ENCODE results near the gene KCNT1.

The KCNT1 gene

DNA sequence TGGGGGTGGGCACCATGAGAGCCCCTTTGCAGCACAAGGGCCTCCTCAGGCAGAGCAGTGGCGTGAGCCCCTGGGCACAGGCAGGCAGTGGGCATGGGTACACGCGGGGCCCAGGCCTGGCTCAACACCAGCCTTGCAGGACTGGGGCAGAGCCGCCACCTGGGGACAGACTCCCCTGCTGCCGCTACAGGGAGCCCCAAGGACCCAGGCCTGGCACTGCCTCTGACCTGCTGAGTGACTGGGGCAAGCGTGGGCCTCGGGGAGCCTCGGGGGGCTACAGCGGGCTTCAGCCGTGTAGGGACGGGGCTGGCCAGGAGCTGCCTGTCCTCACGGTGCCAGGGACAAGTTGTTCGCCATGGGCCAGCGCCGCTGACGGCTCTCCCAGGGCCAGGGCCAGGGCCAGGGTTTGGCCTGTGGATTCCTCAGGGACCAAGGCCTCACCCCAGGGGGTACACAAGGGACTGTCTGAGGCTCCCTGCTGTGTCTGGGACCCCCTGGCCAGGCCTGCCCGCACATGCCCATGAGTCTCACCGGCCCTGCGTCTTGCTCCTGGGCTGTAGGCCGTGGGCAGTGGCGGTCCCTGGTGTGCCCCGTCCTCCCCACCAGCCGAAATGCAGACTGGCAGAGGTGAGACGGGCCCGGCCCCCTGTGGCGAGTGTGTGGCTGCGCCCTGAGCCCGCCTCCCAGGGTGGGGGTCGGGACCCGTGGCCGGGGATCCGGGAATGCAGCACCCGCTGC is 42.5 kb downstream of the KCNT1 start:
- in situ Hi-C loops (cut with MboI; ENCODE audit: low sequenced_read_pairs) = no loop called here

DNA sequence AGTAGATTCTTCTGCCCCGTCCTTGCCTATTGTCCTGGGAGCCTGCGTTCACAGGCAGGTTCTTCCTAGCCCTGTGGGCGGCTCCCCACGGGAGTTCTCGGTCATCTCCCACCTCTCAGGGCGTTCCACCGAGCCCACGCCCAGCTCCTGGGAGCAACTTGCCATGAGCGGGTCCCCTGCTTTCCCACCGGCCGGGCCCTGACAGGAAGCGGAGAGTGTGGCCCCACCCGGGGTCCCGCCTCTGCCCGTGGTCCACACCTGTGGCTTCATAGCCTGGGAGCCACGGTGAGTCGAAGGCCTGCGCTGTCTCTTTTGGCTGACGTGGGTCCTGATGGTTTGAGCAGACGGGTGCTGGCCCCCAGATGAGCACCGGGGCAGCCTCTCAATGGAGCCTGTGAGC is 43.2 kb downstream of the KCNT1 start:
- in situ Hi-C loops (cut with MboI; ENCODE audit: low sequenced_read_pairs) = no loop called here

DNA sequence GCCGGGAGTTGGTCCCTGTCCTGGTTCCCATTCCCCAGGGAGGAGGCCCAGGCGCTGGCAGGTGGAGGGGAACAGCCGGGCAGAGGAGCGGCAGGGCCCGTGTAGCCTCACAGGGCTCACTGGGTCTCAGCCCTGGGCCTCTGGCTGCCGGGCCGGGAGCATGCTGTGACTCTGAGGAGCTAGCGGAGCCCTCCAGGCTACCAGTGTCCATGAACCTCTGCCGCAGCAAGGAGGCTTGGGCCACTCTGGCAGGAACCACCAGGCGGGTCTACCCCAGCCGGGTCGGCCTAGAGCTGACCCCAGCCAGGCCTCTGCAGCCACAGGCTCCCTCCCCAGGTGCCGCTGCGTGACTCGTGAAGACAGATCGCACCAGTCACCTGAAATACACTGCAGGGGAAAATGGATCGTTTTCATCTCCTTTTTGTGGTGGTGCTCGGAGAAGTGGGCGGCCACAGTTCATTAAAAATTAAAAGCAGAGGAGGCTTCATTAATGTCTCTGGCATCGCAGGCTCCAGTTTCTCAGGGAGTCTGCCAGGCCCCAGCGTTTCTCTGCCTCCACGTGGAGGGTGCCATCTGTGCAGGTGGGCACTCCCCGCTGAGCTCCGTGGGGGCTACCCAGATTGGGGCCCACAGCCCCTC is 43.8 kb downstream of the KCNT1 start:
- in situ Hi-C loops (cut with MboI; ENCODE audit: low sequenced_read_pairs) = no loop called here

DNA sequence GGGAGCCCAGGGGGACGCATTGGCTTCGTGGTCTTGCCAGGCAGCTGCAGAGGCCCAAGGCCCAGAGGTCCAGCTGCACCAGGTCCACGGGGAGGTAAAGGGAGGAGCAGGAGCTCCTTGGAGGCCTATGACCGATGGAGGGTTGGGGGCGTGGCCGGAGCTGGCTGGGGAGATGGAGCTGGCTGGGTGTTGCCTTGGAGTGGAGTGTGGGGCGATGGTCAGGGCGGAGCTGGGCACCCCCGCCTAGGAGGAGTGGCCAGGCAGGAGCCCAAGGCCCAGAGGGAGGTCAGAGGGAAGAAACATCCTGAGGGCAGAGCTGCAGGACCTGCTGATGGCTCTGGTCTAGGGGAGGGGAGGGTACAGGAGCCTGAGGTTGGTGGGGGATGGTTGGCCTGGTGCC is 44.6 kb downstream of the KCNT1 start:
- in situ Hi-C loops (cut with MboI; ENCODE audit: low sequenced_read_pairs) = no loop called here

DNA sequence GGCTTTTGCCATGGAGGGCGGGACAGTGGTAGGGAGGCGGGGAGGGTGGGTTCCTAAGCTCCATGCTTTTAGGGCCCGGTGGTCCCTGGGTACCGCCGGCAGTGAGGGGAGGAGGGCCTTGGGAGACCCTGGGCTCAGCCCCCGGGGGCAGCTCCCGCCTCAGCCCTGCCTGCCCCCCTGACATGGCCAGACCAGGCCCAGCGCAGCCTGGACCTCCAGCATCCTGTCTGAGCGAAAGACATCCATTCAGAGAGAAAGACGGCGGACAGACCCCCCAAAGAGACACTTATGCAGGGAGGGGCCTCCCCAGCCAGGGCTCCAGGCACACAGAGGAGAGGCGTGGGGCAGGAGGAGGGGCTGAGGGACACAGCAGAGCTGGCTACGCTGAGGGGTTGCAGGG is 45.3 kb downstream of the KCNT1 start:
- in situ Hi-C loops (cut with MboI; ENCODE audit: low sequenced_read_pairs) = no loop called here

DNA sequence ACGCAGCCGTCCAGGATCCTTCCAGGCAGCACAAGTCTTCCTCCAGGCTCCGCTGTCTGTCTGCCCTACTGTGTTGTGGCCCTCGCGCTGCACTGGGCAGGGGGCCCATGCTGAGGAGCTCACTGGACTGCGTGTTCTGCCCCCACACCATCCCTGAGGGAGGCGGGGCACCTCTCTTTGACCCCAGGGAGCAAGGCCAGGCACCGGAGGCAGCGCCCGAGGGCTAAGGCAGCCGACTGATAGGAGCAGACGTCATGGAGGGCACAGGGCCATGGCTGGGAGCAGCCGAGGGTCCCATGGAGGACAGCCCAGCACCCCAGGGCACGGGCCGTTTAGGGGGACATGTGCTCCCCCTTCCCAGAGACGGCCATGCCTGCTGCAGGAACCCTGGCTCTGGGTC is 46.7 kb downstream of the KCNT1 start:
- in situ Hi-C loops (cut with MboI; ENCODE audit: low sequenced_read_pairs) = no loop called here

DNA sequence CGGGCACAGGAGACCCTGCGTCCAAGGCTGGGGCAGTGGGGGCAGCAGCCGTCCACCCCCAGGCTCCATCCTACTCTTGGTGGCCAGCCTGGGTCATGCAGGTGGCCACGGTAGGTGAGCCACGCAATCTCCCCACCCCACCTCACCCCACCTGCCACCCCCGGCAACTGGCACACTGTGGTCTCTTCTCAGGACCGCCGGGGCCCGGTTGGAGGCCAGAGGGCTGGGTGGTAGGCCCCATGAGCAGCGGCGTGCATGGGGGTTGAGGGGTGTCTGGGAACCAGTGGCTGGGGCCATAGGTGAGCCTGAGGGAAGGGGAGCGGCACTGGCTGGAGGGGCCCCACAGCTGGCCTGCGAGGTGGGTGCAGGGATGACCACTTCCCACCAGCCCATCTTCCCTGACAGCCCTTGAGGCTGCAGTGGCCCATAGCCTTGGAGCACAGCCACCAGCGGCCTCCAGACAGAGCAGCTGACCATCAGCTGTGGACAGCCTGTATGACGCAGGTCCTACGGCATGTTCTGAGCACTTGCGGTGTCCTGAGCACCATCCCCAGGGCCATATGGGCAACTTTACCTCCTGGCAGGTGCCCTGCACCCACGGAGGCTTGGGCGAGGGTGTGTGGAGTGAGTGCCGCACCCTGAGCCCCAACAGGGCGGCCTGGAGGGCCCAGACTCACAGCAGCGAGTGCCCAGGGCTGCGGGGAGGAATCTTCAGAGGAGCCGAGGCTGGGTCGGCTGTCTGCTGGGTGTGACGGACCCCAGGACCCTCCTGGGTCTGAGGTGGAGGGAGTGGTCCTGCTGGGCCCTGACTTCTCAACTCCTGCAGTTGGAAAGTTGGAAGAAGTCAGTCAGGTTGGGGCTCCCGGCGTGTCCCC is 47.4 kb downstream of the KCNT1 start:
- in situ Hi-C loops (cut with MboI; ENCODE audit: low sequenced_read_pairs) = no loop called here

DNA sequence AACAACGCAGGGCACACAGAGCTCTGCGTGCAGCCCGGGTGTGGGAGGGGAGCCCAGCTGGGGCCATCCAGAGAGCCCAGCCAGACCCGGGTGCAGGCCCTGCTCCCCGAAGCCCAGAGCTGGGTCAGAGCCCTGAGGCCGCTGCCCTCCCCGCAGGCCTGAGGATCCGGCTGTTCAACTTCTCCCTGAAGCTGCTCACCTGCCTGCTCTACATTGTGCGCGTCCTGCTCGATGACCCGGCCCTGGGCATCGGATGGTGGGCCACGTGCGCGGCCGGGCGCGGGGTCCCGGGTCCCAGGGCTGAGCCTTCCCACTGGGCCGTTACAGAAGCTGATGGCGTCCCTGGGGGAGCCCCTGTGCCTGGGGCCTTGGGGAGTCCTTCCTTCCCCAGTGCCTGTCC is 48.8 kb downstream of the KCNT1 start:
- in situ Hi-C loops (cut with MboI; ENCODE audit: low sequenced_read_pairs) = no loop called here

DNA sequence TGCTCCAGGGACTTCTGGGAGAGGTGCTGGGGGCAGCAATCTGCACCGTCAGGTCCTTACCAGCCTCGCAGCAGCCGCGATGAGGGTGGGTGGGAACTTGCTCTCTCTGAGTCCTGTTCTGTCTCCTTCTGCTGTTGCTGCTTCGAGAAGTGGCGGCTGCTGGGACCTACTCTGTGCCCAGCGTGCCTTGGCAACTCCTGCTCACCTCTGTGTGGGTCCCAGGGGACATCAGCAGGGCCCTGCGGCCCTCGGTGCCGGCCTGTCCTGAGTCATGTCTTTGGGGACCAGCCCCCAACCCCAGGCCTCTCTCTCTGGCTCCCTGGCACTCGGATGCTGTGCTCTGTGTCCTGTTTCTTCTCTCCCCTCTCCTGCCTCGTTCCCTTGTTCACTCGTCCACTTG is 49.5 kb downstream of the KCNT1 start:
- in situ Hi-C loops (cut with MboI; ENCODE audit: low sequenced_read_pairs) = no loop called here

DNA sequence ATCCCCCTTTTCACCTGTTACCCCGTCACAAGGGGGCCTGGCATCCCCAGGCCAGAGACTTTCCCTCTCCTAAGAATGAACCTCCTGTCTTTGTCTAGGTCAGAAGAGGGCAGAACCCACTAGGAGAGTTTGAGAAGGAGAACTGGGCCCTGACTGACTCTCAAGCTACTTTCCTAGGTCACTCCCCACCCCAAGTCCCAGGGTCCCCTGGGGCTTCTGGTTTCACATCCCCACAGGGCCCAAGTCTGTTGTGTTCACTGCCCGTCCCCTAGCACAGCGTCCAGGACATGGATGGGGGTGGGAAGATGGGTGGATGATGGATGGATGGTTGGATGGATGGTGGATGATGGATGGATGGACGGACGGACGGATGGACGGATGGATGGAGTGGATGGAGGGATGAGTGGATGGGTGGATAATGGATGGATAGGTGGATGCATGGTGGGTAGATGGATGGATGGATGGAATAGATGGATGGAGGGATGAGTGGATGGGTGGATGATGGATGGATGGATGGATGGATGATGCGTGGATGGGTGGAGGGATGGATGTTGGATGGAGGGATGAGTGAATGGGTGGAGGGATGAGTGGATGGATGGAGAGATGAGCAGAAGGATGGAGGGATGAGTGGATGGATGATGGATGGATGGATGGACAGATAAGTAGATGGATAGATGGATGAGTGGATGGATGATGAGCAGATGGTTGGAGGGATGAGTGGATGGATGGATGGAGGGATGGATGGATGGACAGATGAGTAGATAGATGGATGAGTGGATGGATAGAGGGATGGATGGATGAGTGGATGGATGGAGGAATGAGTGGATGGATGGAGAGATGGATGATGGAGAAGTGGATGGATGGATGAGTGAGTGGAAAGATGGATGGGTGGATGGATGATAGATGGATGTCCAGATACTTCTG is 50.6 kb downstream of the KCNT1 start:
- in situ Hi-C loops (cut with MboI; ENCODE audit: low sequenced_read_pairs) = no loop called here

DNA sequence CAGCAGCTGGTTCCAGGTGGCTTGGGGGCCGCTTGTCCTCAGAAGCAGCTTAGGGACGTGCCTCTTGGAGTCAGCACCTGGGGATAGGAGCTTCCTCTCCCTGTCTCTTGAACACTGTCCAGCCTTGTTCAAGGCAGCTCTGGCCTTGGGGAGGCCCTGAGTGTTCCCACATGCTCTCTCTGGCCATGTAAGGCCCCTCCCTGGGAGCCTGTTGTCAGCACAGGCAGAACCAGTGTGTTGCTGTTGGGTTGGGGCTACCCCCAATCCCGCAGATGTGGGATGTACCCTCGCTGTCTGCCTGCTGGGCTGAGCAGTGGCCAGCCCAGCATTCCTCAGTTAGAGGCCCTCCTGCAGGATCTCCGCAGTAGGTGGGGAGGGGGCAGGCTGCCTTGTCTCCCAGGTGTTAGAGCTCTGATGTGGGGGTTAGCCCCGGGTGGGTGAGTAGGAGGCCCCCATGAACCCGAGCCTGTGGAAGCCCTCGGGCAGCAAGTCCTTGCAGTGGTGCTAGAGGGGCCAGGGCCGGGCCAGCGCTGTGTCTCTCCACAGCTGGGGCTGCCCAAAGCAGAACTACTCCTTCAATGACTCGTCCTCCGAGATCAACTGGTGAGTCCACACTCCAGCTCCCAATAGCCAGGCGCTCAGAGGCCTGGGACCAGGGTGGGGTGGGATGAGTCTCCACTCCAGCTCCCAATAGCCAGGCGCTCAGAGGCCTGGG is 51.6 kb downstream of the KCNT1 start:
- in situ Hi-C loops (cut with MboI; ENCODE audit: low sequenced_read_pairs) = no loop called here

DNA sequence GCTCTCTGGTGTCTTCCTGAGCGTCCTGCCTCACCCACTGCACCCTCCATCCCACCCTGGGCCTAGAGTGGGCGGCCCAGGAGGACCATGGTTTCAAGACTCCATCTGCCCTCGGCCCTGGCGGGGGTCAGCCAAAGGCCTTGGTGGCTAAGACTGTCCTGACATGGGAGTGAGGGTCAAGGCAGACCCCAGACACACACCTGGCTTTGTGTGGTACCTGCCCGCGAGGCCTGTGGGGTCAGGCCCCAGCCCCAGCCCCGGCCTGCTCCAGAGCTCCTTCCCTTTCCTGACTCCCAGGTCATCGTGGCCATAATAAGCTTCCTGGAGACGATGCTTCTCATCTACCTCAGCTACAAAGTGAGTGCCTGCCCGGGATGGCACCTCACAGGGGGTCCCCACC is 54.6 kb downstream of the KCNT1 start:
- in situ Hi-C loops (cut with MboI; ENCODE audit: low sequenced_read_pairs) = no loop called here

DNA sequence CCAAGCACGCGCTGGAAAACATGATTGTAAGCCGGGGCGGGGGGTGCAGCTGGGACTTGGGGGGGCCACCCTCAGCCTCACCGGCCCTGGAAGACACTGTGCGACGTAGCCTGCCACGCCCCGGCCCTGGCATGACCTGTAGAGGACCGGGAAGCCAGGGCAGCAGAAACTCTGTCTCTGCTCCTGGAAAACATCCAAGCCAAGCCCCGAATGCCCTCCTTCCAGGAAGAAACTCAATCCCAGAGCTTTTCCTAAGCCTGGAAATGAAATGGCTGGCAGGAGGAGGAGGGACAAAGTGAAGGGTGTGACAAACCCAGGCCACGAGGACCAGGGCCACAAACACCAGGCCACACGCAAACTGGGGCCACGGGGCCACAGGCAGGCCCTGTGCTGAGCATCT is 55.4 kb downstream of the KCNT1 start:
- in situ Hi-C loops (cut with MboI; ENCODE audit: low sequenced_read_pairs) = no loop called here

DNA sequence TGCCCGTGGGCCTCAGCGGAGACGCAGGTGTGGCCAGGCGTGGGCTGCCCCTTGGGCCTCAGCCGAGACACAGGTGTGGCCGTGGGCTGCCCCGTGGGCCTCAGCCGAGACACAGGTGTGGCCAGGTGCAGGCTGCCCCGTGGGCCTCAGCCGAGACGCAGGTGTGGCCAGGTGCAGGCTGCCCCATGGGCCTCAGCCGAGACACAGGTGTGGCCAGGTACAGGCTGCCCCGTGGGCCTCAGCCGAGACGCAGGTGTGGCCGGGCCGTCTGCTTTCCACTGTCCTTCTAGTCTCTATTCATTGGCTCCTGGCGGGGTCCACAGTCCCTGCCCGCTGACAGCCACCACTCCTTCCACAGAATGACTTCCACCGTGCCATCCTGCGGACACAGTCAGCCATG is 56.1 kb downstream of the KCNT1 start:
- in situ Hi-C loops (cut with MboI; ENCODE audit: low sequenced_read_pairs) = no loop called here

DNA sequence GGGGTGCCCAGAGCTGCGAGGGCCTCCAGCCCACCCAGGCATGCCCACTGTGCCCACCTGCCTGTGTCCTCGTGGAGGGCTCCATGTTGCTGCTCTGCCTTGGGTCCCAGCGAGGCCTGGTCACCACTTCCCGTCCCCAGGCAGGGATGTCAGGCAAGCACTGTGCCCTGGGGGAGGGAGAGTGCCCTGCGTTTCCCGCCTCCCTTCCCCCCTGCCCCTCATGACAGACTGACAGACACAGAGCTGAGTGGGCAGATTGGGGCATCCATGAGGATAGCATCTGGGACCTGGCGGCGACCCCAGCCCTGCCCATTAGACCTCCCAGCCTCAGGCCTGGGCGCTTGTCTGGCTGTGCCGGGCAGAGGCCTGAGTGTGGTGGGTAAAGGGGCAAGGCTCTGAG is 56.9 kb downstream of the KCNT1 start:
- in situ Hi-C loops (cut with MboI; ENCODE audit: low sequenced_read_pairs) = no loop called here

DNA sequence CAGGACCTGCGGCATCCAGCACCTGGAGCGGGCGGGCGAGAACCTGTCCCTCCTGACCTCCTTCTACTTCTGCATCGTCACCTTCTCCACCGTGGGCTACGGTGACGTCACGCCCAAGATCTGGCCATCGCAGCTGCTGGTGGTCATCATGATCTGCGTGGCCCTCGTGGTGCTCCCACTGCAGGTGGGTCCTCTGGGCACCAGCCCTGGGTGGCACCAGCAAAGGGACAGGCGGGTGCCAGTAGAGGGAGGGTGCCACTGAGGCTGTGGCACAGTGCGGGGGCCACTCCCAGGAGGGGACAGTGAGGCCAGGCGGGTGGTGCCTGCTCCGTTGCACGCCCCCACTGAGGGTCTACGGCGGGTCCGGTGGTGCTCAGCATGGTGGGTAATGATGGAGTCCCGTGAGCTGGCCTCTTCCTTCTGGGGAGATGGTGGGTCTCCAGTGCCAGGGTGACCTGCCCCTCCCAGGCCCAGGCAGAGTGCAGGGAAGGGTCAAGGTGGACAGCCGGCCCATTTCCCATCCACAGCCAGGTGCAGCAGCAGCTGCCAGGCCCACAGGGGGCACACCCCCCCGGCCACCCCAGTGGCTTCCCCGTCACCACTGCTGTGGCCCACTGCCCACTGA is 57.8 kb downstream of the KCNT1 start:
- in situ Hi-C loops (cut with MboI; ENCODE audit: low sequenced_read_pairs) = no loop called here

DNA sequence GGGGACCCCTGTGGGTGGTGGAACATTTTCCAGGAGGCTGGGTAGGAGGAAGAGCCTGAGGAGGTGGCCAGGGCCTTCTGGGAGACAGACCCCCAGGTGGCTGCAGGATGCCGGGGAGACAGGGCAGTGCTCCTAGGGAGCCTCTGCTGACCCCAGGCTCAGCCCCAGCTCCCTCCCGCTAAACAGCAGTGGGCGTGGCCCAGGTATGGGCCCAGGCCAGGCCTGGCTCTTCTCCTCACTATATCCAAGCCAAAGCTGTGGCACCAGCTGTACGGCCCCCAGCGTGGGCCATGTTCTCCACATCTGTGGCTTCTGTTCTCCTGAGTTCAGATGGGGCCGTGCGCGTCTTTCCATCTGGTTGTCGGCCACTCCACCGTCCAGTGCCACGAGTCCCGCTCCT is 58.5 kb downstream of the KCNT1 start:
- in situ Hi-C loops (cut with MboI; ENCODE audit: low sequenced_read_pairs) = no loop called here

DNA sequence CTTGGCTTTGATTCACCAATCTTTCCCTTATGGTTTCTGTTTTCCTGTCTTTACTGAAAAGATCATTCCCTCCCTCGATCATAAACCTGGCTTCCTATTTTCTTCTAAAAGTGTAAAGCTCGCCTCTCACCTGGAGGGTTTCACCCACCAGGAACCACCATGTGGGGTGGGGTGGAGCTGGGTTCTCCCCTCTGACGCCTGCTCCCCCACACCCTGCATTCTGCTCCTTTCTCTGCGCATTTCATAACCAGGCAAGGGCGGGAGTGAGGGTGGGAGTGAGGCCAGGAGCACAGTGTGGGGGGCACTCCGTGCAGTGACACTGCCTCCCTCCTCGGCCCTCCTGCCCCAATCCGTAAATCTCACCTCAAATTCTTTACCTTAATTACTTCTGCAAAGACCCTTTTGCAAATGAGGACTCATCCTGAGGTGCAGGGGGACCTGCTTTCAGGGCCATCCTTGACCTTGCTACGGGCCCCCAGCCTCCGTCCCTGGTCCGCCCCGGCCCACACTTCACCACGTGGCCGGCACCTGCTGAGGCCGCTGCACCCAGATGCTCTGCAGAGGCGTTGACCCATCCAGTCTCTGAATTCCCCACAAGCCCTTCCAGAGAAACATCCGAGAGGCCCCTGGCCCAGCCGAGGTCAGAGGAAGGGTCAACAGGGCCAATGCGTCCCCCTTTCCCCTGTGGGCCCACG is 59.3 kb downstream of the KCNT1 start:
- in situ Hi-C loops (cut with MboI; ENCODE audit: low sequenced_read_pairs) = no loop called here

DNA sequence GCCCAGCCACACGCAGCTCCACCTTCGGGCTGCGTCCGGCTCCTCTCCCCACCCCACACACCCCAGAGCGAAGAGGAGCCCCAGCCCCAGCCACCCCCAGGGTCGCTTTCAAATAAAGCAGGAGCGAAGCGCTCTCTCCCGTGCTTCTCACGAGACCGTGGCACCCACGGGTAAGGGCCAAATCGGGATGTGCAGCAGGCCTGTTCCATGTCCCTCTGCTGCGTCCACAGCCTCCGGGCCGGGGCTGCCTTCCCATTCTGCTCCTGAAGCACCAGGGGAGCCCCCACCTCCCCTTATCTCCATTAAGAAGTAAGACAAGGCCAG is 59.8 kb downstream of the KCNT1 start:
- in situ Hi-C loops (cut with MboI; ENCODE audit: low sequenced_read_pairs) = no loop called here

Data from HL-60/S4 treated with phorbol 12-myristate 13-acetate at 8.2 ng/mL for 4 days and 3 days (cell line).